K562 (cell line): ENCODE measurements around the gene PATL1.

Experiments
- ATF2 ChIP-seq: sonication (generic); formaldehyde crosslinking; IDR thresholded peaks from 2 replicates; pipeline ENCODE4 v1.8.1; 2022; ENCODE audit warnings: missing genetic modification reagents
- CHD2 ChIP-seq: IDR thresholded peaks from 2 replicates; pipeline ENCODE4 v1.6.1; 2011; ENCODE audit warnings: low read depth, low read length
- ETV6 ChIP-seq, 3 experiments: fragments of 150-350 bp in 1 of 3; sonication (generic) in 1 of 3; formaldehyde crosslinking in 1 of 3; IDR thresholded peaks; 2 replicates each; pipeline versions ENCODE4 v1.6.1 to v1.8.0; 2014 to 2022; ENCODE audit warnings: borderline replicate concordance in 2 of 3, low read depth in 2 of 3, antibody characterized with exemption in 1 of 3, low read length in 1 of 3, mild to moderate bottlenecking in 1 of 3, missing genetic modification reagents in 1 of 3
- SMC3 ChIP-seq: conservative IDR thresholded peaks from 2 replicates; pipeline ENCODE4 v1.6.1; 2011; ENCODE audit warnings: low read depth, low read length, improper control_type of control experiment; ENCODE audit not compliant: insufficient read depth

GRCh38 chr11:59643390-59643789 lies 25.4 kb downstream of the PATL1 start:
- no peak for TF ChIP-seq CHD2
- no peak for TF ChIP-seq SMC3
- no peak for TF ChIP-seq ETV6 (IDR thresholded peaks at IDR 0.05; ENCODE audit: borderline replicate concordance in 1 of 2, low read depth in 2 of 2, low read length in 1 of 2)
- TF ChIP-seq ETV6 (CRISPR knock-in tag; IDR thresholded peaks at IDR 0.05; ENCODE audit: borderline replicate concordance), result no peak
- no peak for TF ChIP-seq ATF2 (CRISPR knock-in tag)
